ENCODE measurements around the gene DHX8.
A peak's percentile ranks its signal among the peaks of the same experiment; 100 is the strongest.

Gene DHX8

GRCh38 chr17:43547659-43548256, 64.0 kb downstream of the DHX8 start:
- no peak for DNase-seq (ENCODE audit: low spot score)

- DNase-seq (ENCODE audit: low spot score), result no peak
Measured at GRCh38 chr17:43548689-43549379, 65.1 kb downstream of the DHX8 start.

- no peak for DNase-seq (ENCODE audit: low spot score)
Measured at GRCh38 chr17:43549496-43549895, 65.7 kb downstream of the DHX8 start.

GRCh38 chr17:43550754-43551153, 67.0 kb downstream of the DHX8 start:
- no peak for DNase-seq (ENCODE audit: low spot score)

GRCh38 chr17:43552229-43552837, 68.6 kb downstream of the DHX8 start:
- no peak for DNase-seq (ENCODE audit: low spot score)

- DNase-seq (ENCODE audit: low spot score), result no peak
Measured at GRCh38 chr17:43553573-43553972, 69.8 kb downstream of the DHX8 start.

GRCh38 chr17:43554857-43555256, 71.1 kb downstream of the DHX8 start:
- DNase-seq (ENCODE audit: low spot score), result no peak

GRCh38 chr17:43556292-43556691, 72.5 kb downstream of the DHX8 start:
- DNase-seq (ENCODE audit: low spot score), result peak; percentile 76

- no peak for DNase-seq (ENCODE audit: low spot score)
Measured at GRCh38 chr17:43558805-43559160, 75.0 kb downstream of the DHX8 start.

GRCh38 chr17:43559161-43559816, 75.5 kb downstream of the DHX8 start:
- no peak for DNase-seq (ENCODE audit: low spot score)

- no peak for DNase-seq (ENCODE audit: low spot score)
Measured at GRCh38 chr17:43560461-43561427, 77.0 kb downstream of the DHX8 start.

GRCh38 chr17:43562679-43563599, 79.2 kb downstream of the DHX8 start:
- no peak for DNase-seq (ENCODE audit: low spot score)

GRCh38 chr17:43563600-43564594, 80.1 kb downstream of the DHX8 start:
- no peak for DNase-seq (ENCODE audit: low spot score)

- no peak for DNase-seq (ENCODE audit: low spot score)
Measured at GRCh38 chr17:43568506-43569082, 84.8 kb downstream of the DHX8 start.

- DNase-seq (ENCODE audit: low spot score), result peak; percentile 50
Measured at GRCh38 chr17:43570518-43570928, 86.7 kb downstream of the DHX8 start.

GRCh38 chr17:43572368-43572980, 88.7 kb downstream of the DHX8 start:
- no peak for DNase-seq (ENCODE audit: low spot score)

GRCh38 chr17:43573579-43574321, 90.0 kb downstream of the DHX8 start:
- no peak for DNase-seq (ENCODE audit: low spot score)

GRCh38 chr17:43574348-43574747, 90.6 kb downstream of the DHX8 start:
- DNase-seq (ENCODE audit: low spot score), result no peak
